K562 (cell line): ENCODE data around the gene MGRN1. TPM values are rescaled to one million over a fixed set of nuclear protein-coding genes. Genes with fewer than 3 reads are reported as not detected.

Experiments used
- ATAC-seq: fragments of 200-7000 bp; cut with Tn5 transposase; 3 replicates; pipeline ENCODE4 v1.9.1; 2020; ENCODE audit warnings: moderate library complexity
- BruUV-seq: library from RNA; stranded (reverse); fragments of 400-500 nt; replicated peaks from 2 replicates; lab custom pipeline; 2021; lab: Mats Ljungman, UMichigan
- CTCF ChIA-PET: fragments of 300-600 bp; formaldehyde crosslinking; extraction: SDS; loops from one replicate; lab custom pipeline; 2021; ENCODE audit warnings: low intra/inter-chr PET ratio; lab: Yijun Ruan, JAX
- POLR2A ChIA-PET: fragments of 300-600, 350-650 bp; sonication (Branson Sonifier 250); formaldehyde crosslinking; extraction: SDS; loops from one replicate; lab custom pipeline; 2021; ENCODE audit warnings: antibody characterized with exemption, inconsistent platforms; lab: Yijun Ruan, JAX
- DNase-seq, 4 experiments: peaks; one replicate each; pipeline versions ENCODE4 v3.0.0 to v3.0.0-alpha.2; 2011 to 2018; ENCODE audit warnings: low spot score in 3 of 4, mixed read lengths in 3 of 4; ENCODE audit errors: extremely low read depth in 1 of 4
- FAIRE-seq: peaks from 2 replicates; lab custom pipeline; 2011; peaks lifted over from hg19 to GRCh38; lab: Jason Lieb, UNC
- H2AFZ ChIP-seq: 2 replicates; pipeline ENCODE4 v1.6.0; 2011; ENCODE audit warnings: low read depth, low read length, control low read depth, inconsistent platforms
- H3K27ac ChIP-seq: fragments of 200-600 bp; 3 replicates; pipeline ENCODE4 v1.8.0; 2011; ENCODE audit warnings: low read depth, mild to moderate bottlenecking, control low read depth, inconsistent platforms, low read length, moderate library complexity, mixed read lengths; ENCODE audit errors: extremely low read depth
- H3K27me3 ChIP-seq, 2 experiments: fragments of 300-600 bp in 1 of 2; 2 replicates in 1 of 2; 3 replicates in 1 of 2; pipeline versions ENCODE4 v1.6.0 to v1.8.0; 2011; ENCODE audit warnings: inconsistent platforms in 2 of 2, low read length in 2 of 2, mild to moderate bottlenecking in 1 of 2, mixed read lengths in 1 of 2, moderate library complexity in 1 of 2; ENCODE audit not compliant: control insufficient read depth in 2 of 2, insufficient read depth in 2 of 2
- H3K36me3 ChIP-seq: fragments of 300-600 bp; 3 replicates; pipeline ENCODE4 v1.8.0; 2011; ENCODE audit warnings: mild to moderate bottlenecking, low read length, inconsistent platforms; ENCODE audit not compliant: control insufficient read depth, insufficient read depth
- H3K4me1 ChIP-seq, 2 experiments: fragments of 200-600 bp in 1 of 2; replicated peaks in 1 of 2; 2 replicates in 1 of 2; 3 replicates in 1 of 2; pipeline versions ENCODE4 v1.5.1 to v1.8.0; 2011; ENCODE audit warnings: inconsistent platforms in 2 of 2, low read length in 2 of 2, mild to moderate bottlenecking in 1 of 2, mixed read lengths in 1 of 2, moderate library complexity in 1 of 2; ENCODE audit not compliant: control insufficient read depth in 2 of 2, insufficient read depth in 2 of 2
- H3K4me2 ChIP-seq: 2 replicates; pipeline ENCODE4 v1.6.1; 2011; ENCODE audit warnings: low read length, control low read depth, inconsistent platforms, mixed read lengths; ENCODE audit not compliant: insufficient read depth
- H3K4me3 ChIP-seq: fragments of 200-600 bp; sonication (generic), shearing (Covaris generic); 2 replicates; pipeline ENCODE4 v1.5.1; 2016; ENCODE audit warnings: control low read depth, inconsistent platforms
- H3K79me2 ChIP-seq: fragments of 200-600 bp; 3 replicates; pipeline ENCODE4 v1.8.0; 2011; ENCODE audit warnings: low read length, inconsistent platforms; ENCODE audit not compliant: control insufficient read depth, insufficient read depth
- H3K9ac ChIP-seq, 2 experiments: 2 replicates each; pipeline versions ENCODE4 v1.6.0 to v1.6.1; 2011; ENCODE audit warnings: low read depth in 2 of 2, low read length in 2 of 2, control low read depth in 1 of 2, inconsistent platforms in 1 of 2, mild to moderate bottlenecking in 1 of 2, mixed read lengths in 1 of 2; ENCODE audit not compliant: insufficient read depth in 1 of 2
- H3K9me1 ChIP-seq: one replicate; pipeline ENCODE4 v1.6.0; 2011; ENCODE audit warnings: inconsistent platforms, mild to moderate bottlenecking, low read length, moderate library complexity; ENCODE audit not compliant: control insufficient read depth, insufficient read depth
- H3K9me3 ChIP-seq: replicated peaks from 2 replicates; pipeline ENCODE4 v1.5.1; 2011; ENCODE audit warnings: low read depth, low read length, inconsistent platforms; ENCODE audit not compliant: control insufficient read depth, insufficient read depth
- H4K20me1 ChIP-seq: replicated peaks from 2 replicates; pipeline ENCODE4 v1.6.1; 2011; ENCODE audit warnings: low read length, inconsistent platforms, mixed read lengths; ENCODE audit not compliant: control insufficient read depth, insufficient read depth
- DNMT1 ChIP-seq: fragments of 450-650 bp; IDR thresholded peaks from 2 replicates; pipeline ENCODE4 v1.6.1; 2016; ENCODE audit warnings: antibody characterized with exemption, mild to moderate bottlenecking
- ELF1 ChIP-seq: fragments of 200-800 bp; sonication (Bioruptor generic); IDR thresholded peaks from 2 replicates; pipeline ENCODE4 v1.6.1; 2016; ENCODE audit warnings: missing genetic modification characterization, missing compliant biosample characterization
- ETV6 ChIP-seq, 3 experiments: fragments of 150-350 bp in 1 of 3; sonication (generic) in 1 of 3; formaldehyde crosslinking in 1 of 3; IDR thresholded peaks; 2 replicates each; pipeline versions ENCODE4 v1.6.1 to v1.8.0; 2014 to 2022; ENCODE audit warnings: borderline replicate concordance in 2 of 3, low read depth in 2 of 3, antibody characterized with exemption in 1 of 3, low read length in 1 of 3, mild to moderate bottlenecking in 1 of 3, missing genetic modification reagents in 1 of 3
- HDAC3 ChIP-seq: fragments of 450-650 bp; IDR thresholded peaks from 2 replicates; pipeline ENCODE4 v1.6.1; 2018; ENCODE audit warnings: borderline replicate concordance, mild to moderate bottlenecking, moderate library complexity; ENCODE audit not compliant: partially characterized antibody
- JUND ChIP-seq, 2 experiments: IDR thresholded peaks; 2 replicates in 1 of 2; 3 replicates in 1 of 2; pipeline ENCODE4 v1.6.1; 2011; ENCODE audit warnings: borderline replicate concordance in 2 of 2, low read depth in 2 of 2, low read length in 2 of 2, improper control_type of control experiment in 1 of 2, missing biosample characterization in 1 of 2, missing genetic modification characterization in 1 of 2, missing genetic modification reagents in 1 of 2
- LARP7 ChIP-seq: fragments of 450-650 bp; IDR thresholded peaks from 2 replicates; pipeline ENCODE4 v1.6.1; 2016
- POLR2G ChIP-seq: fragments of 200-400 bp; formaldehyde crosslinking; IDR thresholded peaks from 2 replicates; pipeline ENCODE4 v1.6.1; 2017; ENCODE audit warnings: low read depth, mild to moderate bottlenecking, antibody characterized with exemption, low read length, moderate library complexity
- SLC30A9 ChIP-seq: fragments of 250-450 bp; sonication (Bioruptor Pico); IDR thresholded peaks from 2 replicates; pipeline ENCODE4 v1.8.0; 2022; ENCODE audit warnings: mild to moderate bottlenecking, moderate library complexity
- ZFP30 ChIP-seq: fragments of 250-450 bp; sonication (Bioruptor Pico); IDR thresholded peaks from 2 replicates; pipeline ENCODE4 v1.8.0; 2022; ENCODE audit warnings: moderate library complexity, mild to moderate bottlenecking, inconsistent platforms, borderline replicate concordance
- WGBS: fragments of 100-300 bp; shearing (Covaris generic); methylation state at CpG from one replicate; pipeline ENCODE4 v1.1.6; 2016; ENCODE audit warnings: low coverage, mixed read lengths; ENCODE audit not compliant: insufficient coverage; ENCODE audit errors: missing lambda C conversion rate; 5-methylcytosine and 5-hydroxymethylcytosine counted together
- in situ Hi-C: fragments of 300-500 bp; cut with MboI; formaldehyde crosslinking; loops from 4 replicates; pipeline ENCODE4 v1.15.0; 2018; ENCODE audit warnings: inconsistent platforms, mixed read lengths
- intact Hi-C: fragments of 100-400 bp; cut with micrococcal nuclease; formaldehyde crosslinking; loops from 2 replicates; pipeline ENCODE4 v1.14.2; 2022
- polyA plus RNA-seq, 8 experiments: library from polyadenylated mRNA; depleted of rRNA in 4 of 8; stranded (reverse) in 5 of 8; unstranded in 3 of 8; fragments of >200 nt; fragmentation: Nextera tagmentation in 2 of 8; fragmentation: Illumina TruSeq in 1 of 8; extraction: Ambion mirVana in 2 of 8; extraction: Trizol in 1 of 8; gene quantifications; 2 replicates each; pipeline versions ENCODE4 v1.2.1 to v1.2.3, GENCODE V29; 2011 to 2014; ENCODE audit warnings: inconsistent platforms in 1 of 8, missing spikeins in 1 of 8
- total RNA-seq, 7 experiments: library from RNA; depleted of rRNA in 6 of 7; stranded (reverse); fragments of >200 nt in 6 of 7; fragmentation: Illumina TruSeq in 2 of 7; extraction: Trizol in 2 of 7; gene quantifications; 2 replicates each; pipeline versions ENCODE4 v1.2.1 to v1.2.3, GENCODE V29; 2011 to 2021; ENCODE audit warnings: low replicate concordance in 1 of 7

The MGRN1 gene
- total and polyA plus RNA-seq, 9 of the 15 experiments (the other 6 are each of a cell fraction or from before 2014, with no cell fraction given) = 0.15 to 37.9 (median 6.0) TPM

GRCh38 chr16:4682616-4683254 is 58.1 kb downstream of the MGRN1 start (continued):
- TF ChIP-seq ETV6 (IDR thresholded peaks at IDR 0.05; ENCODE audit: borderline replicate concordance in 1 of 2, low read depth in 2 of 2, low read length in 1 of 2) = no peak
- no peak for TF ChIP-seq ETV6 (CRISPR knock-in tag; IDR thresholded peaks at IDR 0.05; ENCODE audit: borderline replicate concordance)
- TF ChIP-seq ELF1 (tag) = no peak
- no peak for TF ChIP-seq DNMT1
- no peak for TF ChIP-seq ZFP30 (CRISPR knock-in tag)
- no peak for TF ChIP-seq JUND (IDR thresholded peaks at IDR 0.05; ENCODE audit: borderline replicate concordance, low read depth, low read length)
- no peak for TF ChIP-seq JUND (tag; IDR thresholded peaks at IDR 0.05; ENCODE audit: borderline replicate concordance, low read depth, low read length)

GRCh38 chr16:4683255-4684057 is 58.8 kb downstream of the MGRN1 start:
- H3K27ac ChIP-seq = no peak overlapping the region
- ATAC-seq = no peak
- H3K9me3 ChIP-seq = no peaks in the 10 kb centered on the region
- peaks cover 0 to 48% of the 10 kb centered on the region in 2 experiments; a peak in 2 of 5 replicates for H3K4me1 ChIP-seq
- intact Hi-C loops (no loop called here), in situ Hi-C loops (no loop called here)
- H3K27me3 ChIP-seq = no peaks in the 10 kb centered on the region
- no peak overlapping the region for H2AFZ ChIP-seq
- H3K9ac ChIP-seq = peak overlapping the region in 1 of 2 experiments; percentile 26; a peak in 2 of 4 replicates
- DNase-seq = no peak
- no peak overlapping the region for H3K4me2 ChIP-seq
- WGBS = 87% methylated on average over 11 of the region's 17 CpGs
- no TSS peak for BruUV-seq
- no peaks in the 10 kb centered on the region for H3K9me1 ChIP-seq
- H4K20me1 ChIP-seq = no peaks in the 10 kb centered on the region
- no peak overlapping the region for H3K4me3 ChIP-seq
- FAIRE-seq = no peak
- POLR2A ChIA-PET = interaction anchor here (1.0 kb wide), 1 partner anchor 12 kb away, joined by 3 read pairs; no protein-coding TSS in a partner anchor
- CTCF ChIA-PET = no interaction called here
- peaks cover 50% of the 10 kb centered on the region; the same call in 2 of the 3 replicates for H3K36me3 ChIP-seq
- no peaks in the 10 kb centered on the region for H3K79me2 ChIP-seq
- 0 out of 2 replicates have a peak, but pooled peaks have one; percentile 4 for TF ChIP-seq POLR2G
- no peak for TF ChIP-seq HDAC3
- no peak for TF ChIP-seq SLC30A9 (CRISPR knock-in tag)
- no peak for TF ChIP-seq LARP7
